ENCODE data around the gene RCCD1. TPM values are rescaled to one million over a fixed set of nuclear protein-coding genes. Genes with fewer than 3 reads are reported as not detected.
"Not testable (repeated sequence)": the region's sequence is repeated elsewhere in the genome, so short reads cannot be mapped to it uniquely, and the experiment has no call there.

The RCCD1 gene
- total RNA-seq, 1 donor from 2014 or later: 5.2 TPM

GRCh38 chr15:90907838-90908507 is 46.7 kb upstream of the RCCD1 start:
- Mint-ChIP-seq H3K27me3 (ENCODE audit: unreplicated experiment) (peaks cover 5% of the 10 kb centered on the region), H3K9me3 (ENCODE audit: unreplicated experiment) (no peaks in the 10 kb centered on the region), H3K4me3 (ENCODE audit: unreplicated experiment) (no peak overlapping the region), H3K27ac (ENCODE audit: unreplicated experiment) (no peak overlapping the region), H3K4me1 (ENCODE audit: unreplicated experiment) (no peaks in the 10 kb centered on the region), H3K36me3 (ENCODE audit: low read depth, unreplicated experiment) (peaks cover 20% of the 10 kb centered on the region)
- no peak for TF ChIP-seq CTCF (IDR thresholded peaks at IDR 0.05; ENCODE audit: unreplicated experiment)
- DNase-seq (ENCODE audit: low spot score): no peak

DNA sequence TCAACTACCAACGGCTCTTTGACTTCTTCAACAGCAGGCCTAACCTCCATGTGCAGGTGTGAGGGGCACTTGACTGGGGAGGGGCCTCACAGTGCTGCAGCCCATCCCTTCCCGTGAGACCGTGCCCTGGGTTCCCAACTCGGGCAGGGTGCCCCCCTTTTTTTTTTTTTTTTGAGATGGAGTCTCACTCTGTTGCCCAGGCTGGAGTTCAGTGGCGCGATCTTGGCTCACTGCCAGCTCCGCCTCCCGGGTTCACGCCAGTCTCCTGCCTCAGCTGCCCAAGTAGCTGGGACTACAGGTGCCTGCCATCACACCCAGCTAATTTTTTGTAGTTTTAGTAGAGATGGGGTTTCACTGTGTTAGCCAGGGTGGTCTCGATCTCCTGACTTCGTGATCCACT is 45.2 kb upstream of the RCCD1 start:
- not testable (repeated sequence) for H3K4me3 Mint-ChIP-seq (ENCODE audit: unreplicated experiment); DNase-seq (ENCODE audit: low spot score); H3K9me3 Mint-ChIP-seq (ENCODE audit: unreplicated experiment); H3K27ac Mint-ChIP-seq (ENCODE audit: unreplicated experiment); H3K4me1 Mint-ChIP-seq (ENCODE audit: unreplicated experiment); H3K27me3 Mint-ChIP-seq (ENCODE audit: unreplicated experiment)
- H3K36me3 Mint-ChIP-seq (ENCODE audit: low read depth, unreplicated experiment): peaks cover 28% of the 10 kb centered on the region

GRCh38 chr15:90909976-90910375 is 44.7 kb upstream of the RCCD1 start:
- no peaks in the 10 kb centered on the region for H3K4me1 Mint-ChIP-seq (ENCODE audit: unreplicated experiment)
- no peak for DNase-seq (ENCODE audit: low spot score)
- no peaks in the 10 kb centered on the region for H3K9me3 Mint-ChIP-seq (ENCODE audit: unreplicated experiment)
- H3K27ac Mint-ChIP-seq (ENCODE audit: unreplicated experiment): no peak overlapping the region
- H3K27me3 Mint-ChIP-seq (ENCODE audit: unreplicated experiment): peaks cover 5% of the 10 kb centered on the region
- no peak for TF ChIP-seq CTCF (IDR thresholded peaks at IDR 0.05; ENCODE audit: unreplicated experiment)
- H3K4me3 Mint-ChIP-seq (ENCODE audit: unreplicated experiment): no peak overlapping the region
- H3K36me3 Mint-ChIP-seq (ENCODE audit: low read depth, unreplicated experiment): peaks cover 29% of the 10 kb centered on the region

- H3K36me3 Mint-ChIP-seq (ENCODE audit: low read depth, unreplicated experiment): peaks cover 31% of the 10 kb centered on the region
- H3K4me1 Mint-ChIP-seq (ENCODE audit: unreplicated experiment): no peaks in the 10 kb centered on the region
- TF ChIP-seq CTCF (IDR thresholded peaks at IDR 0.05; ENCODE audit: unreplicated experiment): no peak
- no peak for DNase-seq (ENCODE audit: low spot score)
- H3K27ac Mint-ChIP-seq (ENCODE audit: unreplicated experiment): no peak overlapping the region
- H3K27me3 Mint-ChIP-seq (ENCODE audit: unreplicated experiment): peaks cover 5% of the 10 kb centered on the region
- no peaks in the 10 kb centered on the region for H3K9me3 Mint-ChIP-seq (ENCODE audit: unreplicated experiment)
- H3K4me3 Mint-ChIP-seq (ENCODE audit: unreplicated experiment): no peak overlapping the region
These were observed 44.0 kb upstream of the RCCD1 start for GRCh38 chr15:90910441-90911301.

GRCh38 chr15:90911302-90911623 is 43.4 kb upstream of the RCCD1 start:
- H3K4me3 Mint-ChIP-seq (ENCODE audit: unreplicated experiment): no peak overlapping the region
- H3K4me1 Mint-ChIP-seq (ENCODE audit: unreplicated experiment): no peaks in the 10 kb centered on the region
- peaks cover 28% of the 10 kb centered on the region for H3K36me3 Mint-ChIP-seq (ENCODE audit: low read depth, unreplicated experiment)
- no peak for DNase-seq (ENCODE audit: low spot score)
- H3K9me3 Mint-ChIP-seq (ENCODE audit: unreplicated experiment): no peaks in the 10 kb centered on the region
- no peak for TF ChIP-seq CTCF (IDR thresholded peaks at IDR 0.05; ENCODE audit: unreplicated experiment)
- no peak overlapping the region for H3K27ac Mint-ChIP-seq (ENCODE audit: unreplicated experiment)
- H3K27me3 Mint-ChIP-seq (ENCODE audit: unreplicated experiment): peaks cover 4% of the 10 kb centered on the region

All from endothelial cell (in vitro differentiated cells).